Activated CD4-positive, alpha-beta T cell treated with anti-CD3 and anti-CD28 coated beads, Interleukin-2, amount 10 ng/mL, durations not matched to agents 7 days and 5 days (primary cell): ENCODE data around the gene ZNF565. TPM values are rescaled to one million over a fixed set of nuclear protein-coding genes. Genes with fewer than 3 reads are reported as not detected.
"Not testable (repeated sequence)": the region's sequence is repeated elsewhere in the genome, so short reads cannot be mapped to it uniquely, and the experiment has no call there.

ENCODE experiments used
- CTCF ChIA-PET: fragments of 350-600 bp; sonication (Branson Sonifier 250); formaldehyde crosslinking; loops from one replicate; lab custom pipeline; 2021; ENCODE audit warnings: antibody characterized with exemption; lab: Charles Lee
- POLR2A ChIA-PET: fragments of 350-600 bp; sonication (Branson Sonifier 250); formaldehyde crosslinking; loops from one replicate; lab custom pipeline; 2021; ENCODE audit warnings: antibody characterized with exemption; lab: Charles Lee
- DNase-seq: peaks from one replicate; pipeline ENCODE4 v3.0.0-alpha.2; 2020
- H3K27ac Mint-ChIP-seq: one replicate; pipeline ENCODE4 v1.8.0; 2021; ENCODE audit warnings: mild to moderate bottlenecking, moderate library complexity, mixed read lengths
- H3K27me3 Mint-ChIP-seq: one replicate; pipeline ENCODE4 v1.8.0; 2021; ENCODE audit warnings: mixed read lengths
- H3K36me3 Mint-ChIP-seq: one replicate; pipeline ENCODE4 v1.8.0; 2021; ENCODE audit warnings: low read depth, mixed read lengths
- H3K4me1 Mint-ChIP-seq: one replicate; pipeline ENCODE4 v1.8.0; 2021; ENCODE audit warnings: mixed read lengths
- H3K4me3 Mint-ChIP-seq: one replicate; pipeline ENCODE4 v1.8.0; 2021; ENCODE audit warnings: mild to moderate bottlenecking, moderate library complexity, mixed read lengths
- H3K9me3 Mint-ChIP-seq: one replicate; pipeline ENCODE4 v1.8.0; 2021; ENCODE audit warnings: mixed read lengths
- total RNA-seq, 2 experiments: library from RNA; stranded (reverse); gene quantifications; one replicate each; pipeline ENCODE4 v1.2.3, GENCODE V29; 2021

ZNF565 gene
- total RNA-seq, 2 experiments from 2014 or later, result 2.7 to 3.3 TPM

- CTCF ChIA-PET, result interaction anchor here (0.9 to 2.9 kb wide), 4 partner anchors 10 to 34 kb away, joined by 3 to 12 read pairs (median 7); no protein-coding TSS in a partner anchor
- Mint-ChIP-seq H3K36me3 (peaks cover 27% of the 10 kb centered on the region), H3K9me3 (no peaks in the 10 kb centered on the region), H3K27ac (peak within 1 kb of the TSS; percentile 95), H3K4me3 (peak within 1 kb of the TSS; percentile 88), H3K4me1 (peaks cover 35% of the 10 kb centered on the region), H3K27me3 (no peaks in the 10 kb centered on the region)
- POLR2A ChIA-PET, result interaction anchor here (0.6 to 1.1 kb wide), 2 partner anchors 11 to 72 kb away, joined by 3 to 4 read pairs; no protein-coding TSS in a partner anchor
- DNase-seq, result peak; percentile 91
These were observed 74.8 kb downstream of the ZNF565 start, which contains the start of gene CAPNS1 for GRCh38 chr19:36139473-36140303. TSS of gene CAPNS1 (plus strand) at chr19:36140066. CDS start at chr19:36141012, 946 bp downstream.

DNA sequence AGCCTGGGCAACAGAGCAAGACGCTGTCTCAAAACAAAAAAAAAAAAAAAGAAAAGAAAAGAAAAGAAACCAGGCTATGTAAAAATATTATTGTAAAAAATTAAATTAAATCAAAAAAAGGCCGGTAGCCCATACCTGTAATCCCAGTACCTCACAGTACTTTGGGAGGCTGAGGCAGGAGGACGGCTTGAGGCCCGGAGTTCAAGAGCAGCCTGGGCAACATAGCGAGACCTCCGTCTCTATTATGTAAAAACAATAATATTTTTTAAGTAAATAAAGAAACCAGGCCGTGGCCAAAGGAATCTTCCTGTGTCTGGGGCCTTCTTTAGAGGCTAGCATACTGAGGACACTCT lies 75.4 kb downstream of the ZNF565 start:
- Mint-ChIP-seq H3K27ac (peak overlapping the region; percentile 95), H3K4me3 (peak overlapping the region; percentile 88), H3K4me1 (peaks cover 37% of the 10 kb centered on the region), H3K27me3 (no peaks in the 10 kb centered on the region), H3K9me3 (no peaks in the 10 kb centered on the region), H3K36me3 (peaks cover 25% of the 10 kb centered on the region)
- ChIA-PET POLR2A (no interaction called here), CTCF (interaction anchor here (1.2 to 2.9 kb wide), 3 partner anchors 9 to 35 kb away, joined by 3 to 12 read pairs (median 11); no protein-coding TSS in a partner anchor)
- no peak for DNase-seq

GRCh38 chr19:36136964-36137686 lies 77.3 kb downstream of the ZNF565 start:
- Mint-ChIP-seq H3K36me3 (peaks cover 15% of the 10 kb centered on the region), H3K4me1 (peaks cover 46% of the 10 kb centered on the region), H3K9me3 (no peaks in the 10 kb centered on the region), H3K27me3 (no peaks in the 10 kb centered on the region), H3K27ac (peak overlapping the region; percentile 60), H3K4me3 (no peak overlapping the region)
- CTCF ChIA-PET, result interaction anchor here (3.5 kb wide), 1 partner anchor 10 kb away, joined by 29 read pairs; no protein-coding TSS in a partner anchor
- DNase-seq, result no peak
- POLR2A ChIA-PET, result no interaction called here

- H3K4me1 Mint-ChIP-seq, result peaks cover 44% of the 10 kb centered on the region
- H3K9me3 Mint-ChIP-seq, result not testable (repeated sequence)
These were observed 79.6 kb downstream of the ZNF565 start for GRCh38 chr19:36134867-36135266.

More at GRCh38 chr19:36134867-36135266, 79.6 kb downstream of the ZNF565 start:
- H3K36me3 Mint-ChIP-seq, DNase-seq, H3K4me3 Mint-ChIP-seq, POLR2A ChIA-PET, H3K27me3 Mint-ChIP-seq, H3K27ac Mint-ChIP-seq: not testable (repeated sequence)
- CTCF ChIA-PET, result interaction anchor here (3.5 kb wide), 1 partner anchor 8 kb away, joined by 29 read pairs; no protein-coding TSS in a partner anchor

Other genes with a start within 250 kb of the ZNF565 start
- 10 to 100 TPM; 15.6 to 16.8 TPM for gene SDHAF1, start 219.5 kb downstream of the ZNF565 start, total RNA-seq
- gene SYNE4, start 205.9 kb downstream of the ZNF565 start, total RNA-seq, result 1 to 10 TPM; 1.8 to 2.4 TPM
- gene ALKBH6, start 200.5 kb downstream of the ZNF565 start, total RNA-seq, result 10 to 100 TPM; 38.2 to 43.0 TPM
- 1 to 10 TPM in 1 of 2 experiments, under 1 TPM in 1; 0.75 to 1.4 TPM for gene CLIP3, start 181.8 kb downstream of the ZNF565 start, total RNA-seq
- 1 to 10 TPM; 6.1 to 7.0 TPM for gene THAP8, start 160.4 kb downstream of the ZNF565 start, total RNA-seq
- gene WDR62, start 159.8 kb downstream of the ZNF565 start, total RNA-seq, result 10 to 100 TPM; 33.4 to 37.1 TPM
- gene OVOL3, start 103.5 kb downstream of the ZNF565 start, total RNA-seq, result not detected
- gene POLR2I, start 99.8 kb downstream of the ZNF565 start, total RNA-seq, result 10 to 100 TPM; 51.2 to 56.4 TPM
- gene TBCB, start 99.2 kb downstream of the ZNF565 start, total RNA-seq, result 100 to 1,000 TPM; 195 to 197 TPM
- 100 to 1,000 TPM; 449 to 519 TPM for gene CAPNS1, start 74.6 kb downstream of the ZNF565 start, total RNA-seq
- gene COX7A1, start 62.2 kb downstream of the ZNF565 start, total RNA-seq, result not detected
- gene ZNF146, start 441 bp upstream of the ZNF565 start, total RNA-seq, result 10 to 100 TPM; 59.5 to 65.0 TPM
- gene ZFP14, start 164.5 kb upstream of the ZNF565 start, total RNA-seq, result 1 to 10 TPM; 5.3 to 6.8 TPM
- 1 to 10 TPM; 6.0 to 6.7 TPM for gene ZFP82, start 204.0 kb upstream of the ZNF565 start, total RNA-seq